Hippocampal formation (tissue), 2 donors: ENCODE measurements around the gene HOXA7.
A peak's percentile ranks its signal among the peaks of the same experiment; 100 is the strongest.

Experiments
- DNase-seq, 2 donors: peaks; one replicate each; lab custom pipeline; 2025; lab: John Stamatoyannopoulos, UW

The HOXA7 gene

DNA sequence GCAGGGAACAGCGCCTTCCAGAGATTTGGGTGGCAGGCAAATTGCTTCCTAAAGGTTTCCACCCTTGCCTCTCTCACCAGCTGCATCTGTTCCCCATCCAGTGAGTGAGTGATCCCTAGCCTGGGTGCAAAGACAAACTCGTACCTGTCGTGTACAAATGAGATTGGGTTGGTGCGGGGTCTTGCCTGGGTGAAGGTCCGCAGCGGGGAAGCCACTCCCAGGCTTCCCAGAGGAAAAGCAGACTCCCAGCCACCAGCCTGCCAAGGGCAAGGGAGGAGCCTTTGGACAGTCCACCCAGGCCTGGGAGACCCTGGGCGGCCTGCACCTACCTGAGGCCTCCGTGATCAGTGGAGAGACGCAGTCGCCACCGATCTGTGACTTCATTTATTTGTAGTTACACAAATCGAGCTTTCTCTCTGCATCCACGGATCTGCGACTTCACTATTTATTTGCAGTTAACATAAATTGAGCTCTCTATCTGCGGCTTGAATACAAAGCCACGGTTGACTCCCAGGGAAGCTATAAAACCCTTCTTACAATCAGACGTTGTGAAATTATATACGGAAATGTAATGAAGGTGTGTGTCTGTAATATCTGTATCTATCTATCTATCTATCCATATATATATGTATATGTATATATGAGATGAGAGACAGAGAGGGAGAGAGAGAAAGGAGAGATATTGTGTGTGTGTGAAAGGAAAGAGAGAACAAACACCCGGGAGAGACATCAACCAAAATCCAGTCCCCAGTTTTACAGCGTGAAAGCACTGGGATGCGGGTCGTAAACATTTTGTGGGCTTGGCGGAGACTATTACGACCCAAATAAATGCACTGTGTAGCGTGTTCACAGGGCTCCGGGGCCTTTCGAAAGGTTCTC, 3.0 kb upstream of the HOXA7 start:
- DNase-seq: no peak

DNA sequence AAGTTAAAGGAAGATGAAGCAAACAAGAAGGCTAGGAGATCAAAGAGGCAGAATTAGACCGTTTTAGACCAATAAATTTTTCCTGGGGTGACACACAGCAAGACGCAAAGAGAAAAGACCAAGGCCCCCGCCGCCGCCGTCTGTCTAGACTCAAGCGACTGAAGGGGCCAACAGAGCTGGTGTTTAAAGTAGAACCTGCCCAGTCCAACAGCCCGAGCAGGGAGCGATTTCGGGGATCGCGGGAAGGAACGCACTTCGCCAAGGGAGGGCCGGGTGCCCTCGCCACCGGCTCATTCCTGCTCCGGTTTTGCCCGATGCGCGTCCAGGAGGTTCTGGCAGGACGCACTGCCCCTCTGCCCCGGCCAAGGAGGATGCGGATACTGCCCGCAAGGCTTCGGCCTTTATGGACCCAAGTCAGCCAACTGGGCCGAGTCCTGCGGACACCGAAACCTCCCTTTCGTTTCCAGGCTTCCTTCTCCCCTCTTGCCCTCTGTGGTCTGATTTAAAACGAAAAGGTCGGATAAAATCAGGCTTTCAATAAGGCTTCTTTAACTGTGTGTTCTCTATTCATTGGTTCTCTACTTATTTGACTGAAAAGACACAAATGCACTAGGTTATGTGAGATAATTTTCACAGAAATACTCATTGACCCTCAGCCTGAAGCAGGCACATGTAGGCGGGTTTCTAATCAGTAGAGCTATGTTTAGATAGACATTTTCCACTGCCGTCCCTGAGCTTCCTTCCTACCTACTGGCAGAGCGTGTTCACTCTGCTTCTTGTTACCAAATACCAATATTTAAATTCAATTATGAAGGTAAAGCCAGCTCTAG, 2.2 kb upstream of the HOXA7 start:
- no peak for DNase-seq

DNA sequence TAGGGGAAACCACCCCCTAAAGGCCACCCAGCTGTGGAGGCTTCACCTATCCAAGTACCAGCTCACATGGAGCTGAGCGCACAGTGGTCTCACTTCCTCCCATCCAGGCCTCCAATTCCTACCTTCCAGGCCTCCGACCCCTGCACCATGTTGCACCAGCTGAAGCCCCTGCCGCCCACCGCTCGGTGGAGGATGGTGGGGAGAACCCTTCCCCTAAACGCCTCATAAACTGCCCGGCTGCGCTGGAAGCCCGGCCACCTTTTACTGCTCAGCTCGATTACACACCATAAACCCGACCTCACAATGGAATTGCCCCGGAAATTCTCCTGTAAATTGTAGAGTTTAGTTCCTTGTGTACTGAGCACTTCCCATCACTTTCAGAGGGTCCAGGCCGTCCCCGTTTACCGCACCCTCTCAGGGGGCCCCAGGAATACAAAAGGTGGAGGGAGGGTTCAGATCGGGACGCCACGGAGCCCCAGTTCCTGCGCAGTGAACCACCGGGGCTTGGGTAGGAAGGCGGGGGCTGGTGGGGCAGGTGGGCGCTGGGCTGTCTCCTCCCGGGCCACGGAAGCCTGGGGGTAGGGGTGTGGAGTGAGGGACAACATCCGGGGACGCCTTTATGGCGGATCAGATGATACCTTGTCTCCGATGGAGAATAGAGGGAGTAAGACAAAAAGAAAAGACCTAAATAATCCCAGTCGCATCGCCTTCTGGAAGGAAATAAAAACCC, 1.4 kb upstream of the HOXA7 start:
- no peak for DNase-seq

DNA sequence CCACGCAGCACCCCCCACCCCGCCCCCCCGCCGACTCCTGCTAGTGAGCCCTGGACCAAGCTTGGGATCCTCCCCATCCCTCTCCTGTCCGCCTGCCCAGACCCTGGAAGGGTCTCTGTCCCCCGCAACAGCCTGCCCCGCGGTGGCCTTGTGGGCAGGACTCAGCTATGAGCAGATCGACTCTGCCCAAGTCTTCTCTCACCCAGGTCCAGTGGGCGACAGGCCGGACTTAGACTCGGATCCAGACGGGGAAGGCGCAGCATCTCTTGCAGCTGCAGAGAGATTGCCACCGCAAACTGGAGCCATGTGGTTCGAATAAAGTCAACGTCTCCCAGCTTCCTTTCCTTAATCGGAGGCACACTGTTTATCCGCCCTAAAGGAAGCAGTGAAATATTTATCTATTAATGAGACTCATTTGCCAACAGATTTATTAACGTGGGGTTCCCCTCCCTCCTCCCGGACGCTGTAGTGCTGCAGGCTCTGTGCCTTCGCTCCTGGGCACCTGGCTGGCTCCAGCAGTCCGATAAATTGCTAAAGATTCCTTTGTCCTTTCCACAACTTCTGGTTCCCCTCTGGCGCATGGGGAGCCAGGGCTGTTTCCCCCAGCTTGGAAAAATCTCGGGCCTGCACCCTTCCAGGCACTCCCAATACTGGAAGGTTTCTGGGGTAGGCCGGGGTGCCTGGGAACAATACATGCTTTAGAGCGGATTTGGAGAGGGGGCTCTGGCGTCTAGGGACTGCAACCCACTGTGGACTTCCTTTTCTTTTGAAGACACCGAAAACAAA, 634 bp upstream of the HOXA7 start:
- DNase-seq: no peak

DNA sequence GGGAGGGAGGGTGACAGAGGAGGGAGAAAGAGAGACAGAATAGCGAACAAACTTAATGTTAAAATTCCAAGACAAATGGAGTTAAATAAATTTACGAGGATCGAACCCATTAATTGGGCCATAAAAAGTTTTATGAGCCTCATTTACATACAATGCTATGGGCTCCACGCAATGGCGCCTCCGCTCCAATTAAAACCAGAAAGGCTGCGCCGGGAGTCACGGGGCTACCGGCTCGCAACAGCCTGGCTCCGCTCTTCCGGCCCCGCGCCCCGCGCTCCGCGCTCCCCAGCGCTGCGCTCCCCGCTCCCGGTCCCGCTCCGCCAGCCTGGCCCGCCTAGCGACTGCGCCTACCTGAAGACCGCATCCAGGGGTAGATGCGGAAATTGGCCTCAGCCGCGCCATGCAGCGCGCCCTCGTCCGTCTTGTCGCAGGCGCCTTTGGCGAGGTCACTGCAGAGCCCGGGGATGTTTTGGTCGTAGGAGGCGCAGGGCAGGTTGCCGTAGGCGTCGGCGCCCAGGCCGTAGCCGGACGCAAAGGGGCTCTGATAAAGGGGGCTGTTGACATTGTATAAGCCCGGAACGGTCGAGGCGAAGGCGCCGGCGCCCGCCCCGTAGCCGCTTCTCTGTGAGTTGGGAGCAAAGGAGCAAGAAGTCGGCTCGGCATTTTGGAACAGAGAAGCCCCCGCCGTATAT, 513 bp downstream of the HOXA7 start:
- no peak for DNase-seq

DNA sequence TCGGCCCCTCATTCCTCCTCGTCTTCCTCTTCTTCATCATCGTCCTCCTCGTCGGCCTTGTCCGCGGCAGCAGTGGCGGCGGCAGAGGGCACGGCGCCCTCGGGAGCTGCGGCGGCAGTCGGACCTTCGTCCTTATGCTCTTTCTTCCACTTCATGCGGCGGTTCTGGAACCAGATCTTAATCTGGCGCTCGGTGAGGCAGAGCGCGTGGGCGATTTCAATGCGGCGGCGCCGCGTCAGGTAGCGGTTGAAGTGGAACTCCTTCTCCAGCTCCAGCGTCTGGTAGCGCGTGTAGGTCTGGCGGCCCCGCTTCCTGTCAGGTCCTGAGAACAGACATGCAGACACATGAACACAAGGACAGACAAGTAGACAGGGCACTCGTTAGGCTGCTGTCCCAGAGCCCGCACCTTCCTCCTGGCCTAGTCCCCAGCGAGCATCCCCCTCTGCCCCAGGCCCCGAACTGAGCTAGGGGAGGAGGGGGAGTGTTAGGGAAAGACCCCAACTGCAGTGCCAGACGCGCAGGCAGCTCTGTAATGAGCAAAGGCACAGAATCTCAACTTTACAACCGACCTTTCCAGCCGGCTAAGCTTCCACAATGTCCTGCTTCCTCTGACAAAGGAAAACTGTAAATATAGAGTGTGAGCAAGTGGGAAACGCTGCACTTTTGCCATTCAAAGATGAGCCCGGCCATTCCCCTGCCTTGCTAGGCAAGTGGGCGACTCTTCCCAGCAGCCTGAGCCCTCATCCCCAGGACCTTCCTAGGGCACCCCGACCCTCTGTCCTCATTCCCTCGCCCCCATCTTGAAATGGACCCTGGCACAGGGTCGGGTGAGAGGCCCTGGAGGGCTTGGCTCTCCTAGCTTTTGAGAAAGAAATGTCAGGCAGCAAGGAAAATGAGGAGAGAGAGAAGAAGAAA, 1.3 kb downstream of the HOXA7 start:
- no peak for DNase-seq

DNA sequence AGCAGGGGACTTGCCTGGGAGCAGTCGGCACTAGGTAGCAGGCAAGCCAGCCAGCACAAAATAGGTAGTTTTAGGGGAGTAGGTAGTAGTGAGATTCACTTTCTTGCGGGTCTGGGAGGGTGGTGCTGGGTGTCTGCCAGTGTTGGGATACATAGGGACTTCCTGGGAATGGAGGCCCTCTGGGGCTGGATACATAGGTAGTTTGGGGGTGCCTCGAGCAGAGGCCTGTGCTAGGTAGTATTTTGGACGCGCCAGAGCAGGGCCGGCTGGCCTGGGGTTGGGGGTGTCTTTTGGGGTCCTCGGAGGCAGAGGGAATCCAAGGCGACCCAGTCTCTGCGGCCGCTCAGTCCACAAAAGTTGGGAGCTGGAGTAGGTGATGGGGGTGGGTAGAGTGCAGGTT, 2.1 kb downstream of the HOXA7 start:
- DNase-seq: no peak

DNA sequence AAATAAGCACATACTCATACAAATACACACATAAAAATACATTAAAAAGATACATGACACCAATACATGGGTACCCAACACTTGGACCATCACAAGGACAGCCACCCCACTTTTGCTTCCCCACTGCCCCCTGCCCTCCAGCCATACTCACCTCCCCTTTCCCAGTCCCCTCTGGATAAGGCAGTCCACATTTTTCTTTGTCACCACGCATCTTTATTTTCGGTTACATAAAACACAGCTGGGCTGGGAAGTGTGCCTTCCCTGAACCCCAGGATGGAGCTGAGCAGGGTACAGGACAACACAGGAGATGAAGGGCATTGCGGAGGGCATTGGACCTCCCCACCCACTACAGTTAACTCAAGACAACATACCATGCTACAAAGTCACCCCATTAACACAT, 2.9 kb downstream of the HOXA7 start:
- no peak for DNase-seq

DNA sequence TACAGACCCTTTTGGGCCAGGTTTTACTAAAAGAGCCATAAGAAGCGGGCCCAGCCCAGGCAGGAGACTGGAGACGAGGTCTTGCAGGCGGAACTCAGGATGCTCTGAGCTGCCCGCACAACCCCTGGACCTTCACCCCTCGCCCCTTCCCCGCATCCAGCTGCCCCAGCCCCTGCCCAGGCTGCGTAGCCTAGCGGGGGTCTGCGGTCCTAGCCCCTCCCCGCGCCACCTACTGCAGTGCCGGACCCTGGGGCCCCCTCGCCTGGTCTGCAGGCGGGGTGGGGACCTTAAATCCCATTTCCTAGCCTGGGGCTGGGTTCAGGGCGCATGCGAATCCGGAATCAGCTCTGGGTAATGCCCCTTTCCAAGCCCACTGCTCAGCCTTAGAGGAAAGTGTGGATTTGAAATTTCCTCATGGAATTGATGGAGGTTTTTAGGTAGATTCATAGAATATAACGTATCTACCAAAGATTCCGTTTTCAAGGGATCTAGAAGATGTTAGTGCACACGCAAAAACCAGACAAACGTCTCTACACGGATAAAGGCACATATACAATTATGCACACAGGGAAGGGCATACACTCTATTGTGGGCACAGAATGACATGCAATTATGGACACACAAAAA, 3.5 kb downstream of the HOXA7 start:
- no peak for DNase-seq

DNA sequence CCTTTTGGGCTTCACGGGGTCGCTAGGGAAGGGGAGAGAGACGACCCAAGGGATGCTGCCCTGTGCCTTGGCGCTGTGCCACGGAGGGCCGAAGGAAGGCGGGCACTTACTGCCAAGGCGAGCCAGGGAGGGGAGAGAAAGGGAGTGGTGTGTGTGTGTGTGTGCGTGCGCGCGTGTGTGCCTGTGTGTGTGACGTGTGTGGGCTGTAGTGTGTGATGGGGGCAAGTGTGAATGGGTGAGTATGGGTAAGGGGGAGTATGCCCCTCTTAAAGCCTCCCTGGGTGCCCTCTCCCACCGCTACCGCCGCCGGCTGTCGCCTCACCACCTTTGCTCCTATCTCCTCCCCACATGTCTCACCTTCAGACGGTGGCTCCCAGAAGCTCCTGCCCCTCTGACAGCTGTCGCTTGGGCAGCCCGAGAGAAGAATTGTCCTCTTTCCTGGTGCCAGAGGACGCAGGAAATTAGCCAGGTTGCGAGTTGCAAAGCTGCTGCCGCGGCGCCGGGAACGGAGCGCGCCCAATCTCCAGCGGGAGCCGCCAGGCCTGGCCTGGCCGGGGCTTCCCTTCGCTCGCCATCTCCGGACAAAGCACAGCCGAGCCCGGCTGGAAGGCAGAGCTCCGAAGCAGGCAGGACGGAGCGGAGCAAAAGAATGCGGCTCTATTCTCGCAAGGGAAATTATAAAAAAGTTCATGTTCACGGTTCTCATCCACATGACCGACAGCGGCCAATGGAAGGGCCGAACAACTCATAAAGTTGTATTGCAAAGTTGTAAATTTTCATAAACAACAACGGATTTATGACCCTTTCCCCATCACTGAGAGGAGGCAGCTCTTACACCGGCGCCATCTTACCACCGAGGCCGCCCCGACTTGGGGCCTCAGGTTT, 4.3 kb downstream of the HOXA7 start, which contains the start of gene HOXA3:
Gene HOXA3 (minus strand): TSS at position 653 of the 885 bp plus-strand sequence. CDS start 41,943 bp downstream, outside the sequence.
- DNase-seq: no peak

DNA sequence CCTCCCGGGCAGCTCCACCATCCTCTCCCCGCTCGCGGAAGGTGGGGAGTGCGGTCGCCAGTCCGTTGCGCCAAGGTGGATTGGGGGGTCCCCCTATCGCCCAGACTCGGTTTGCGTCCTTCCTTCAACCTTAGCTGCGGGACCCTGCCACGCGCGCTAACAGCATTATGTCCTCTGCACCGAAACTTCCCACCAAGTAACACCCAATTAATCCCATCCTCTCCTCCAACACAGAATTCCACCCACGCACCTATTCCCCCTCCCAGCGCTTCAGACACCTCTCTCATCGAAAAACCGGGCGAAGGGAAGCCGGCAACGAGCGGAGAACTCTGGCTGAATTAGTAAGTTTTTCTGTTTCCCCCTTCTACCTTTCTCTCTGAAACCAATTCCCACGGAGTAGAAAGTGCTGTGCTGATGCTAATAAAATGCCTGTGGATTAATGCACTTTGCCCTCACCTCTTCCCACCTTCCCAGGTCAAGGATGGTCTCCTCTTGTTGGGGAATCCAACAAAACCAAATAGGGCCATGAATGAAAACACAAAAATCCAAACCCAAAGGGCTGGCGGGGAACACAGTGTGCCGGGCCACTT, 5.0 kb downstream of the HOXA7 start:
- DNase-seq: no peak

DNA sequence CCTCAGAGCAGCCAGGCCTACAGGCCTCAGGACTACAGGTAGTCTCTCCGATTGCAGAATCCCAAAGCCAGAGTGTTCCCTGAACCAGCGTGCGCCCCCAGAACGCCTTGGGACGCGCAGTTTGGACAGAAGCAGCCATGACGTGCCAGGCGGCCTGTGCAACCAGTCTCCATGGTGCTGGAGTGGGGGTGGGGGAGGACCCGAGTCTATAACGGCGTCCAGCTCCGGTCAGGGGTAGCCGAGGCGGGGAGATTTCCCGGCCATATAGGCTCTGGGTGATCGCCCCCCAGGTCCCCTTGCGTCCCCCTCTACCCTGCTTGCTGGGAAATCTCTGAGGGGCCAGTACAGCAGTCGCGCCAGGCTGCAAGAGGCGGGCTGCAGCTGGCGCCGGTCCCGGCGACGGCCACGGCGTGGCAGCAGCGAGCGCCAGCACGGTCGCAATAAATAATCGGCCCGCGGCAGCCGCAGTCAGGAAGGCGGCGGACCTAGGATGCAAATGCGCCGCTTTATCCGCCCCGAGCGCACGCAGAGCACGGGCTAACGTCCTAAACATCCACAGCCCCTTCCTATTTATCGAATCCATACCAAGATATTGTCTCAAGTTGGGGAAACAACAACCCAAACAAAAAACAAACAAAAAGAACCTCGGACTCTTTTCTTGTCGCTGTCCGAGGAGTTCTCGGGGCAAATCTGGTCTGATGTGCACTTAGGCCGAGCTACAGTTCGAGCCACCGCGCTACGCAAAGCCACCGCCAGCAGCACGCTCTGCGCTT, 5.7 kb downstream of the HOXA7 start:
- DNase-seq: peak in 1 of 2 donors; percentile 3

DNA sequence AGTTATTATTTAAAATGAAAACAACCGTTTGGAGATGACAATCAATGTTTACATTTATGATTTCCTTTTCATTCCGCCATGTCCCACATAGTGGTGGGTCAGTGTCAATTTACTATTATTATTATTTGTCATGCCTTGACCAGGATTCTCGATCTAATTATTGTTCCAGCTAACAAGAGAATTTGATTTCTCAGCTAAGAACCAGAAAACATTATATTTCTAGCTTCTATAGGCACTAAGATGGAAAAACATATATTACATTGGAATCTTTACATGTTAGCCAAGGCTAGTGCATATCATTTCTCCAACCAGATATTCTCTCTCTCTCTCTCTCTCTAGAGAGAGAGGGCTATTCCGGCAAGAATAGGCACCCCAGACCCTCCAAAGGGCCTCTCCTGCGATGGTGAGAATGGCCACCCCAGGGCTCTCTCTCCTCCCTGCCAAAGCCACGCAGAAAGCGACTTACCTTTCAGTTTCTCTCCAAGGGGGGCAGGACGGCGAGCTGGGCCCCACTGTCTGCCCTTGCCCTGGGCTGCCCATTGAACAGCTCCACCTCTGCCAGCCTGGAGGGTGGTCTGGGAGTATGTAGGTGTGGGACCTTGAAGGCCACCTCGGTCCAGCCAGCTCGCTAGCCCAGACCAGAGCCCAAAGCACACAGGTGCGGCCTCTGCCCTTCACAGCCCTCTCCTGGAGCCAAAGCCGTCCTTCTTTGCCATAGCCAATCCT, 6.5 kb downstream of the HOXA7 start:
- no peak for DNase-seq

DNA sequence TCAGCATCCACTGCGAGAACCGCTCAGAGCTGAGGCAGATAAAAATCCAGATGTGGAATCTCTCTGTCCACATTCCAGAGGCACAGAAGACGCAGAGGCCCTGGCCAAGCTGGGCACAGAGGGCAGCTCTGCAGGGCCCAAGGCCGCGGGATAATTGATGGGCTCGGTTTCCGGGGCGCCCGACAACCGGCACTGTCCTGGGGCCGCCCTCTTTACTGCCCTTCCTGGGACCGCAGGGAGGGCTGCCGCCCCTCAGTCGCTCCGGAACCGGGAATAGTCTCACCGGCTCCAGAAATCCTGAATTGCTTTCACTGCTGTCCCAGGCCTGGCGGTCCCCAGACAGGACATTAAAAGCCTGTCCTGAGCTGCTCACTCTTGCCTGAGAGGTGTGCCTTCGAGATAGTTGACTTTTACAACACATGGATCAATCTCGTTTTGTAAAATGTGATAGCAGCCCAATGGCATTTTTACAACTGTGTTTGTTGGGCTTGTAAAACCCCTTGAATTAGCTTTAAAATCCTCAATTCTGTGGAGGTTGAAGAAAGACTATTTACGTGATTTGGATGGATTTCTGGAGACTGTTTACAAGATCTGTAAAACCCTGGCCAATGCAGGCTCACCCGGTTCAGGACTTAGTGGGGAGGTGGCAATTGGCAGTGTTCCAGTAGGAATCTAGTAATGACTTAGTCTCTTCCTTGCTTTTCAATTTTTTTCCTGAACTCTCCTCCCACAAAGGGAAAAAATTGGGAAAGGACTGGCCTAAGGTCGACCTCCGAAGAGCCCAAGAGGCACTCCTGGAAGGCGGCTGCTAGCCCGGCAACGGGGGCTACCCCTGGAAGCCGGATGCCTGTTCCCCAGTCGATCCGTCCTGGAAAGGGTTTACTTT, 7.5 kb downstream of the HOXA7 start:
- no peak for DNase-seq

DNA sequence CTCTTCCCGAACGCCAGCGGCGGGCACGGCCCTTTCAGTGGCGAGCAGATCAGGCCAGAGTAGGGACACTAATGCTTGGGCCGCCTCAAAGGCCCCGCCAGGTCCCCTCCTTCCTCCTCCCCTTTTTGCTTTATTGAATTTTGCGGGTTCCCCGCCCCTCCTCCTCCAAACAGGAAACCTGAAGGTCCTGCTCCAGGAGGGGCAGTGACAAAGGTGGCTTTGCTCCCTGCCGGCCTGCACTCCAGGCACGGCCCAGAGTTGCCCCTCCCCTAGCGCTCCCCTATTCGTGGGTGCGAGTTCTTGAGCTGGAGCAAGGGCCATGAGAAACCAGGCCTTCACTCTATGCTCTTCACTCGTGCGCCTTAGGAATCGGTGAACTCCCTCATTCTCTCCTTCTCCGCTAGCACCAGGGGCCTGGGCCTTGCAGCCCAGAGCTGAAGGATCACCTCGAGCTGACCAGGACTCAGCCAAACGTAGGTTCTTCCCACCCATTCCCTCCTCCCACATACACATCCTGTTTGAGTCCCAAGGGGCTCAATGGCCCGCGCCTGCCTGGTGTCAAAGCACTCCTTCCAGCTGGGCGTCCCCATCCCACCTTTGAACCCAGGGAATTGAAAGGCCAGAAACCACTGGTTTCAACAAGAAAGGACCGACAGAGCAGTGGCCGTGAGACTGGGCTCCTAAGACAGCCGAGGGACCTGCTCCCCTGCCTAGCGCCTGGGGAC, 8.3 kb downstream of the HOXA7 start:
- no peak for DNase-seq
